HG02870 (cell line): ENCODE measurements around the gene TRIM73.
A peak's percentile ranks its signal among the peaks of the same experiment; 100 is the strongest.
"Not testable (repeated sequence)": the region's sequence is repeated elsewhere in the genome, so short reads cannot be mapped to it uniquely, and the experiment has no call there.

Experiments
- ATAC-seq: cut with Tn5 transposase; IDR thresholded peaks from one replicate; pipeline ENCODE4 v1.9.1; 2021; ENCODE audit warnings: mild to moderate bottlenecking, moderate library complexity; ENCODE audit not compliant: unreplicated experiment

The TRIM73 gene

DNA sequence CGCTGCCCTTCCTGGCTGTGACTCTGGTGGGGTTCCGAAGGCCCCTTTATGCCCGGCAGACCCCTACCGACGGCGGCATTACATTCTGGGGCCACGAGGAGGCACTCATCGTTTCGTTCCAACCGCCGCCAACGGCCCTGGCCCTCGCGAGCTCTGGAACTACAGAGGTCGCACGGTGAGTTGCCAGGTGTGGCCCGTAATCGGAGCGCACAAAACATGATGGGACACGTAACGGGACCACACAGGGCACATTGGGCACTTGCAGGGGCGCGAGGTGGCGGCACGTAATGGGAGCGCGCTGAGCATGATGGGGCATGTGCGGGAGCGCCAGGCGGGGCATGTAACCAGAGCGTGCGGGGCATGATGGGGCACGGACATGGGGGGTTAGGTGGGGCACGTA lies at the start of gene TRIM73:
TRIM73 (plus strand) TSS at position 301 of the 400 bp plus-strand sequence. CDS start 3,305 bp downstream, outside the sequence.
- not testable (repeated sequence) for ATAC-seq

DNA sequence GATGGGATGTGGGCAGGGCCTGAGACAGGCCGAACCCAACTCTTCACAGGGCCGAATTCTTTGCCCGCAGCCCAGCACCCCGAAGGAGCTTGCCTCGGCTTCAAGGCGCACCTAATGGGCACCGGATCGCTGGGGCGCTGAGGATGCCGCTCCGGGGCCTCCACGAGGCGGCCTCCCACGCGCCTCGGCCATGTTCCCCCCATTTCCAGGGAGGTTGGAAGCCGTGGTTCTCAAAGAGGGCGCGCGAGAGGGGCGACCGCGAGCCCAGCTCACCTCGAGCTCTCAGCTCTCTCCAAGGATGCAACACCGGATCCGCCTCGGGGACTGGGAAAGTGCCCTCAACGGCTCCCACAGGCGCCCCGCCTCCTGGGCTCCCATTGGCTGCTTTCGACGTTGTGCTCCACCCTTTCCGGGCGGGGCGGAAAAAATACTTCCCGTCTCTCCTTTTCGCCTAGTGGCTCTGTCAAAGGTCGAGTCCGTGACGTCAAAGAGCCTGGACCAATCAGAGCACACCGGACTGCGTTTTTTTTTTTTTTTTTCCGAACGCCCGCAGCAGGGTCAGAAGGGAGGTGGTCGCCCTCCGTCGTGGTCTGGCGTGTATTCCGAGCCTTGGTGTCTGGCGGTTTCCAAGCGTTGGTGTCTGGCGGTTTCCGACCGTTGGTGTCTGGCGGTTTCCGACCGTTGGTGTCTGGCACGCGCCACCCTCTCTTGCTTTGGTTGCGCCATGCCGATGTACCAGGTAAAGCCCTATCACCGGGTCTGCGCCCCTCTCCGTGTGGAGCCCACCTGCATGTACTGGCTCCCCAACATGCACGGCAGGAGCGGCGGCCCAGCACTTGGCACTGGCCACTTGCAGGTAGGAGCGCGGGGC lies 36.5 kb upstream of the TRIM73 start:
- ATAC-seq: not testable (repeated sequence)

DNA sequence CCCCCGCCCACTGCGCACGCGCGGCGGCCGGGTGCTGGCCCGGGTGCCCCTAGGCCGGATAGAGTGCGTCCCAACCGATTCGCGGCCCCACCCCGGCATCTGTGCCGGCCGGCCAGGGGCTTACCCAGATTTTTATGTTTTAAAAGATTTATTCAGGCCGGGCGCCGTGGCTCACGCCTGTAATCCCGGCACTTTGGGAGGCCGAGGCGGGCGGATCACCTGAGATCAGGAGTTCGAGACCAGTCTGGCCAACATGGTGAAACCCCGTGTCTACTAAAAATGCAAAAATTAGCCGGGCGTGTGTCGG lies 35.9 kb upstream of the TRIM73 start:
- ATAC-seq: not testable (repeated sequence)

DNA sequence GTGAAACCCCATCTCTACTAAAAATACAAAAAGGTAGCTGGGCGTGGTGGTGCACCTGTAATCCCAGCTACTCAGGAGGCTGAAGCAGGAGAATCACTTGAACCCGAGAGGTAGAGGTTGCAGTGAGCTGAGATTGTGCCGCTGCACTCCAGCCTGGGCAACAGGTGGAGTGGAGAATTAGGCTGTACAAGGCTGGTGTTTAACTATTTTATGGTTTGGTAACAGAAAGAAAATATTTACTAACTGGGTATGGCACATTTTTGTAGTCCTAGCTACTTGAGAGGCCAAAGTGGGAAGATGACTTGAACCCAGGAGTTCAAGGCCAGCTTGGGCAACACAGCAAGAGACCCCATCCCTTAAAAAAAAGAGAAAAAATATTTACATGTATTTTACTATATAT lies 31.4 kb upstream of the TRIM73 start:
- ATAC-seq: not testable (repeated sequence)

DNA sequence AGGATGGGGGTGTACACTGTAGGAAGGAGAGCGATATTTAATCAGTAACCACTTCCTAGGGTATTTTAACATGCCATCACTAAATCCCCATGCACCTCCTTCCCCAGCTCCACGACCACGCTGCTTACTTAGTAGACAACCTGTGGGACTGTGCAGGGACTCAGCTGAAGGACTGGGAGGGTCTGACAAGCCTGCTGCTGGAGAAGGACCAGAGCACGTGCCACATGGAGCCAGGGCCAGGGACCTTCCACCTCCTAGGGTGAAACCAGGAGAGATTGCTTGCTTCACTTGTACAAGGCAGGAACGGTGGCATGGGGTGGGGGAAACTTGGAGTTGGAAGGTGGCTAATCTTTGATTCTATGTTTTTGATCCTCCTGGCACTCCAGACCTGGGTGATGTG lies 28.8 kb upstream of the TRIM73 start:
- ATAC-seq: not testable (repeated sequence)

DNA sequence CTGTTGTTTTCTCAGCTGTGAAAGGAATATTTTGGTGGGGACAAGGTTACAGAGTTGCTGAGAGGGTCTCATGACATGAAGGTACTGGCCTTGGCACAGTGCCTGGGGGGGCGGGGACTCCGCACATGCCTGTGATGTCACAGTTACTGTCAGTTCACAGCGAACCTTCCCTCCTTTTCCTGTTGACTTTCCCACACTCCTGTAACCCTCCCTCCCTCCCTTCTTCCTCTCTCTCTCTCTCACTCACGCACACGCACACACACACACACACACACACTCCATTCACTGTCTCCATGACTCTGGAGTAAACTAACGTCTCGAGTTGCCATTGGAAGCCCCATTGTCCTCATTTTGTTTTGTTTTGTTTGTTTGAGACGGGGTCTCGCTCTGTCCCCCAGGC lies 28.1 kb upstream of the TRIM73 start:
- ATAC-seq: not testable (repeated sequence)

DNA sequence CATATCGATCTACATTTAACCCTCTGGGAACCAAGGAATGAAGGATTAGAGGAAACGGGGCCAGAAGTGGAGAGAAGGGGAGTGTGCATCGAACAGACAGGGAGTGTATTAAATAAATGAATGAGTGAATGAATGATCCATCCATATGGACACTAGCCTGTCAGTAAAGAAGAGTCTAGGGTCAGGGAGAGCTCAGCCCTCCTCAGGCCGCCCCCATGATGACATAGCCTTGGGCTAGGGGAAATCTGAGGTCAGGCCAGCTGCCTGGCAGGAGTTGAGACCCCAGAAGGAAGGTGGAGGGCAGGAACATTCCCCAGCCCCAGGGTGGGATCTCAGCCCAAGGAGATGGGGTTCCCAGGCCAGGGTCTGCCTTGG lies 21.3 kb upstream of the TRIM73 start:
- ATAC-seq: not testable (repeated sequence)

DNA sequence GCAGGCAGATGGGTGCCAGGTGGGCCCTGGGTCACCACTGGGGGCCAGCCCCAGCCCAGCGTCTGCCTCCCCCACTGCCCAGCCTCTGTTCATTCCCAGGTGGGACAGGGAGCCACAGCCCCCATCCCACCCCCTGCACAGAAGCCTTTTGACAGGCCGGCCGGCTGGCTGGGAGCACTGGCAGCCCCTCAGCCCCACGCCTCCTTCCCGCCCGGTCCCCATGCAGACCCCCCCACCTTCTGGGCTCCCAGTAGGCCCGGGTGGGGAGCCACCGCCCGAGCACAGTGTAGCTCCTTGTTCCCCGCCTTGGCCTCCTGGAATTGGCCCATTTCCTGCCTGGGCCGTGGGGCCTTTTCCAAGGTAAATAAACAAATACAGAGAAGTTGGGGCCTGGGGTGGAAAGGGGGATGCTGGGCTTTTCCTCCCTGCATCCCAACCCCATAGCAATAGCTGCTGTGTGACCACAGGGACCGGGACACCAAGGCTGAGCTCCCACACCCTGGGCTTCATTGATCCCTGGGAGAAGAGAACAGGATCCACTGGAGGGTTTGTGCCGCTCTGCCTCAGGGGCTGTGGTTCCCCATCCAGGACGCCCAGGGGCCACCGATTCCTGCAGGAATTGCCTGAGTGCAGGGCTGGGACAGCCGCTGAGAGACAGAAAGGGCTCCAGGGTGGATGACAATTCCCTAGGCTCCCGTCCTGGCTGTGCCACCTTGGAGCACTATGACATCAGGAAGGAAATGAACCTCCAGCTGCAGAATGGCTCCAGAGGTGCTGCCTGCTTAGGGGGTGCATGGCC lies 20.7 kb upstream of the TRIM73 start:
- not testable (repeated sequence) for ATAC-seq

DNA sequence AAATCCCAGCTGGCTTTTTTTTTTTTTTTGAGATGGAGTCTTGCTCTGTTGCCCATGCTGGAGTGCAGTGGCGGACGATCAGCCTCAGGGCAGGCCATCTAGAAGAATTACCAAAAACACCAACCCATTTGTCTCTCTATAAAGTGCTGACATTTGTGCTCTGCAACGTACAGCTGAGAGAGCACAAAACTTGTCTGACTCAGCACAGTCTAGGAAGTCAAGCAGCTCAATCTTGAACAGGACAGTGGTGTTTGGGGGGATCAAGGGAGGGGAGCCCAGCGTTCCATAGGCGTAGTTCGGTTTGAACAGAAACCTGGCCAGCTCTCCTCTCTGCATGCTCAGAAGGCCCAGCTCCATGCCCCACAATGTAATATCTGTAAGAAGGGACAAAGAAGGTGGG lies 2.2 kb upstream of the TRIM73 start:
- ATAC-seq: not testable (repeated sequence)

DNA sequence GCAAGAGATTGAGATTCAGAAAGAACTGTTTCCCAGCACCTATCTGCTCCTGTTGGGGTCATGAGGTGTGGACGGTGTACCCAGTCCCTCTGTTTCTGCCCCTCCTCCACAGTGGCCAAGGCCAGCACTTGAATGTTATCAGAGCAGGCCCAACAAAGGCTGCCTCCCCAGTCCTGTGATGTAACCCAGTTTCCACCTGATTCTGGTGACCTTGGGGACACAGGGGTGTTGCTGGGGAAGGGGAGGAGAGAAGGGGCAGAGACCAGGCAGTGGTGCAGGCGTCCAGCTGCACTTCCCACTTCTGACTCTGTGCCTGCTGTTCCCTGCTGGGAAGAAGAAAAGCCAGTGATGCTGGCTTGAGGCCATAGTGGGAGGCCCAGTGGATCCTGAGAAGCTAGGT lies 2.4 kb downstream of the TRIM73 start:
- ATAC-seq: not testable (repeated sequence)

DNA sequence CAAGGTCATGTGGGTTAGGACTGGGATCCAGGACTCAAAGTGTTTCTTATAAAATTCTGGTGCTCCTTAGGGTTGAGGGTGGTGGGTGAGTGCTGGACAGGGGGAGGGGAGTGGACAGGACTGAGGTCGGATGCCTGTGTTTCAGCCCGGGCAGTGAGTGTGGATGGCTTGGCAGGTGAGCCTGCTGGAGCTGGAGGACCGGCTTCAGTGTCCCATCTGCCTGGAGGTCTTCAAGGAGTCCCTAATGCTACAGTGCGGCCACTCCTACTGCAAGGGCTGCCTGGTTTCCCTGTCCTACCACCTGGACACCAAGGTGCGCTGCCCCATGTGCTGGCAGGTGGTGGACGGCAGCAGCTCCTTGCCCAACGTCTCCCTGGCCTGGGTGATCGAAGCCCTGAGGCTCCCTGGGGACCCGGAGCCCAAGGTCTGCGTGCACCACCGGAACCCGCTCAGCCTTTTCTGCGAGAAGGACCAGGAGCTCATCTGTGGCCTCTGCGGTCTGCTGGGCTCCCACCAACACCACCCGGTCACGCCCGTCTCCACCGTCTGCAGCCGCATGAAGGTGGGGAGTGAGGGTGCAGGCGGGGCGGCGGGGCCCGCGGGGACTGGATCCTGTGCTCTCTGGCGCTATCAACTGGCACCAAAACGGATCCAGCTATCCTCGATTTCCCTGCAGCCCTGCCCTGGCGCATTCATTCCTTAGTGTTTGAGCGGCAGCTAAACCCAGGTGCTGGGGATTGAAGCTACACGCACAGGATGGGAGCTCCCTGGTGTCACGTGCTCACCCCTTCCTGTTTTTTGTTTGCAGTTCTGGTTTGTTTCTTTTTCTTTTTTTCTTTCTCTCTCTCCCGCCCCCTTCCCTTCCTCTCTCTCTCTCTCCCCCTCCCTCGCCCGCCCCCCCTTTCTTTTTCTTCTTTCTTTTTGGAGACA lies 3.6 kb downstream of the TRIM73 start:
- ATAC-seq: not testable (repeated sequence)

DNA sequence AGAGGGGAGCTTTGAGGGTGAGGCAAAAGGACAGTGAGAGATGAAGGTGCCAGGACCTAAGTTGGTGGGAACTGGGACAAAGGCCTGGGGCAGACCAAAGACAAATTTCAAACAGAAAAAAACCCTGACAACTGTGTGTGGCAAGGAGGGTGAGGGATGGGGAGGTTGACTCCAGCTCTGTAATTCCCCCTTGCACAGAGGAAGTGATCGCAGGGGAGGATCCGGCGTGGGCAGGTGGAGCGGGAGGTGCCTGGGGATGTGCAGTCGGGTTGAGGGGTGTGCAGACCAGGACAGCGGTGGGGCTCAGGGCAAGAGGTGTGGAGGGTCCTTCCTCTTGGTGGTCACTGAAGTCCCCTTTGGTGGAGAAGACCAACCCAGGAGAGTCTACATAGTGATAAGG lies 5.1 kb downstream of the TRIM73 start:
- ATAC-seq: not testable (repeated sequence)

DNA sequence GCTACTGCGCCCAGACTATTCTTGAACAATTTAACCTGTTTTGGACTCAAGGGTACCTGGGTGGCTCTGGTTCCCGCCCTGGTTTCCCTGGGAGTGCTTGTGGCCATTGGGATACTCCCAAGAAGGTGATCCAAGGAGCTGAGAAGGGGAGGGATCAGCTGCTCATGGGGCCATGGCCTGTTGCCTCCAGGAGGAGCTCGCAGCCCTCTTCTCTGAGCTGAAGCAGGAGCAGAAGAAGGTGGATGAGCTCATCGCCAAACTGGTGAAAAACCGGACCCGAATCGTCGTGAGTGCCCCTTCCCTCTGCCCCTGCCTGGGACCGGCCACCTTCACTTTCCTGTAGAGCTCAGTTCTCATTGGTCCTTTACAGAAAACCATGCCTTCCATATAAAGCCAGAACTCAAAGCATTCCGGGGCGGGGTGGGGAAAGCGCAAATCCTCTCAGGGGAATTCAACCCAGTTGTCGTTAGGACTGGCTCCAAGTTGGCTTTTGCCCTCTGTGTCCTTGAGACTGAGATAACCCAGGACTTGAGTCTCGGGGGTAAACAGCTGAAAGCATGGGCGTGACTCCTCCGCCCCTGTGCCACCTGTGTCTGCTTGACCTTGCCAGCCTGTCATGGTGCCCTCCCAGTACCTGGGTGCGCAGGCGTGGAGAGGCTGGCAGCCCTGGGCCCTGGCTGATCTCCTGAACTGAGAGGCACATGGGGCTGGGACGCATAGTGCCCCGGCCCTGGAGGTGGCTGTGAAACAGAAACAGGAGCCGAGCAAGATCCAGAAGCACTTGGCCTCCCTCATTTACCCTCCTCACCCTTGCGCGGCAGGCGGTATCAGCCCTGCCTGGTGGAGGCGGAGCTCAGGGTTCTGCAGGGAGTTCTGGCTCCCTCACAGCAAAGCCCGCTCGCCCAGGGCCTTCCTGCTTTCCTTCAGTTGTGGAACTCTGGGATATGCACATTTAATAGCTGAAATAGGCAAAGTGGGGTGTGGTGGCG lies 8.3 kb downstream of the TRIM73 start:
- ATAC-seq: not testable (repeated sequence)

DNA sequence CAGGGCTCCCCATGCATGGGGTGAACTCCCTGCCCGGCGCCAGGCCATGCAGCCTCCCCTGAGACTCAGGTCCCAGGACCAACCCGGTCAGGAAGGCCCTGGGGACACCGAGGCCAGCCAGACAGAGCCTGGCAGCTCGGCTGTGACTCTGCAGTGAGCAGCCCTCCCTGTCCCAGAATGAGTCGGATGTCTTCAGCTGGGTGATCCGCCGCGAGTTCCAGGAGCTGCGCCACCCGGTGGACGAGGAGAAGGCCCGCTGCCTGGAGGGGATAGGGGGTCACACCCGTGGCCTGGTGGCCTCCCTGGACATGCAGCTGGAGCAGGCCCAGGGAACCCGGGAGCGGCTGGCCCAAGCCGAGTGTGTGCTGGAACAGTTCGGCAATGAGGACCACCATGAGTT lies 9.2 kb downstream of the TRIM73 start:
- ATAC-seq: not testable (repeated sequence)

DNA sequence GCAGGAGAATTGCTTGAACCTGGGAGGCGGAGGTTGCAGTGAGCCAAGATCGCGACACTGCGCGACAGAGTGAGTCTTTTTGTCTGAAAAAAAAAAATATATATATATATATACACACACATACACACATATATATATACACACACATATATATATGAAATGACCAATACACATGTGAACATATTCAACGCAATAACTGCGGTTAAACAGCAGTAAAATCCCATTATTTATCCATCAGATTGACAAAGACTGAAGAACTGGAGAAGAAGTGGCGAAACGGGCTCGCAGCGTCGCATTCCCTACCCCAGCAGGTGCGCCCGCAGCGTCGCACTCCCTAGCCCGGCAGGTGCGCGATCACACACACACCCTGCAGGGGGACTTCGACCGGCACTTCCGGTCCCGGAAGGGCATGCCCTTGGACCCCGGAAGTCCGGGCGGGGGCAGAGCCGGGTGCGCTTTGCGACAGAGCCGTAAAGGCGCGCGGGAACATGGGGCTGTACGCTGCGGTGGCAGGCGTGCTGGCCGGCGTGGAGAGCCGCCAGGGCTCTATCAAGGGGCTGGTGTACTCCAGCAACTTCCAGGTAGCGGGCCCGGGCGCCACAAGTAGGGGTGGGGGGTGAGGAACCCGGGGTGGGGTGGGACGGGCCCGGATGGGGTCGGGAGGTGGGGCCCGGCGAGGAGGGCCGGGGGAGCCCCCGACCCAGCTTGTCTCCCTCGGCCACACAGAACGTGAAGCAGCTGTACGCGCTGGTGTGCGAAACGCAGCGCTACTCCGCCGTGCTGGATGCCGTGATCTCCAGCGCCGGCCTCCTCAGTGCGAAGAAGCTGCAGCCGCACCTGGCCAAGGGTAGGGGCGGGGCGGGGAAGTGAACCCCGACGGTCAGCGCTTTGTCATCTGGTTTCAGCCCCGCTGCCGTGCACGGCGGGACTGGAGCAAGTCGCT lies 14.7 kb downstream of the TRIM73 start:
- ATAC-seq: peak; percentile 89

DNA sequence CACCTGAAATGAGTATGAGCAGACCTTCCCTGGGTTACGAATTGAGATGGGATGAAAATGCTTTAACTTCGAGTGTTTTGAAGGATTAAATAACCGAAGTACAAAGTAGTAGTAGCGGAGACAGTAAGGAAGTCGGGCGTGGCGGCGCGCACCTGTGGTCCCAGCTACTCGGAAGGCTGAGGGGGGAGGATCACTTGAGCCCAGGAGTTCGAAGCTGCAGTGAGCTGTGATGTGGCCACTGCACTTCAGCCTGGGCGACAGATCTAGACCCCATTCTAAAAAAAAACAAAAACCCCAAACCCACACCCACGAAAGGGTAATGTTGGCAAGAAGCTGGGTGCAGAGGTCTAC lies 15.4 kb downstream of the TRIM73 start:
- ATAC-seq: not testable (repeated sequence)

DNA sequence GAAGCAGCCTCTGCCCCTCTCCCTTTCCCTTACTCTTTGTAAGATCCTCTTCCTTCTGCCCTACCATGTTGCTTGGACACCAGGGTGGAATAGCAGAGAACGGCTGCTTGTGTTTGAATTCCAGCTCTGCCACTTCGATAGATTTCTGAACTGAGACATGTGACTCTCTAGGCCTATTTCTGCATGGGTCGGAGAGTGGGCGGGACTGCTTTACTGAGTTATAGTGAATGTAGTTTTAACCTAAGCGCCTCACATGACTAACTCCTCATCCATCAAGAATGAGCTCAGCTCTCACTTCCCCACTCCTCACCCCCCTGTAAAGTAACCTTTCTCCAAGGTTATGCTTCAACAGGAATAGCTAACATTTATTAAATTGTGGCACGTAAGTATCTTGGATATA lies 18.8 kb downstream of the TRIM73 start:
- ATAC-seq: not testable (repeated sequence)

DNA sequence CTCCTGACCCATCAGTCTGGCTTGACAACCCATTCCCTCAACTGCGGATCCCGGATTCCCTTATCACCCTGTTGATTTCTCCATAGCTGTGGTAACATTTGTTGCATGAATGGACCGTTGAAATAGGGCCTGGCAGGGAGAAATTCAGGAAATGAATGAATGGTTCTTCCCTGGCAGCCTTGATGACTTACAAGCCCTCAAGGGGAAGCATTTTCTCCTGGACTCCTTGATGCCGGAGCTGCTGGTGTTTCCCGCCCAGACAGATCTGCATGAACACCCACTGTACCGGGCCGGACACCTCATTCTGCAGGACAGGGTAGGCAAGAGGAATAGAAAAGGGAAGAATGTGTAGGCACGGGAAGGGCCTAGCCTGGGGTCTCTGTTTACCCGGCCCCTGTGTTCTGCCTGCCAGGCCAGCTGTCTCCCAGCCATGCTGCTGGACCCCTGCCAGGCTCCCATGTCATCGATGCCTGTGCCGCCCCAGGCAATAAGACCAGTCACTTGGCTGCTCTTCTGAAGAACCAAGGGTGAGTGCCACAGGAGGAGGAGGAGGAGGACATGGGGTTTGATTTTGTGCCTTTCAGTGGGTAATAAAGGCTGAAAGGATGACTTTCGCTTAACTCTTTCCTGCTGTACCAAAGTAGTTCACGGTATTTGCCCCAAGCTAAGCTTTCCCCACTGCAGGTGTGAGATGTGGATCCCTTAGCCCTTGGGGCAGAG lies 19.4 kb downstream of the TRIM73 start:
- ATAC-seq: not testable (repeated sequence)
